ENCODE measurements around the gene MECR.
"Not testable (repeated sequence)": the region's sequence is repeated elsewhere in the genome, so short reads cannot be mapped to it uniquely, and the experiment has no call there.

Gene MECR

DNA sequence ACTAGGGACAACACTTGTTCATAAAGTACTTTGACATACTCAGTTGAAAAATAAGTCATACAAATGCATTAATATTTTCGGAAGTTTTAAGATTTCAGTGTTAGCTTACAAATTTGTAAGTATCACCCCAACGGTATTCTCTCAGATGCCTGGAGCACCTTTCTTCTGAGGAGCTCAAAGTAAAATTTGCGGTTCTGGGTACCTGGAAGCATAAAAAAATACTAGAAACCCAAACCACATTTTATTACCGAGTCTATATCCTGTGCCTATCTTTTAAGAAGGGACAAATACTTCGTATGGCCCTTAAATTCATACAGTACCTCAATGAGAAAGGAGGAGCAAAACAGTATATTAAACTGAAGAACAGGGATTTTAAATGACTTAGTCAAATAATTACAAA, 59.2 kb downstream of the MECR start:
- no peak for DNase-seq

DNA sequence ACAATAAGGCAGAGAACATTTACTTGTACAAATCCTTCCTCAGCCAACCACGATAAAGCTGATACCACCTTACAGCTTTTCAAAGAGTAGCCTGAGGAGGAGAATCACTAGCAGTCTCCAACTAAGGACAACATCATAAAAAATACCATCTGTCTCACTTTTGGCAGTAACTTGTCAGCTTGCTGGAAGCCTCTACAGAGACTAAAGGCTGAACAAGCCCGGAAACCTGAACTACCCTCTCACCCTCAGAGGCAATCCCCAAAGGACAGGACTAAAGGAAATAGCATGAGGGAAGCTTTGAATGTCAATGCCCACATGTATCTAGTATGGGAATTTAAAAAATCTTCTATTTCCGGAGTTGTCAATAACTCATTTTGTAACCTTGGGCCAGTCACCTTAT, 59.6 kb downstream of the MECR start:
- DNase-seq, result no peak

DNA sequence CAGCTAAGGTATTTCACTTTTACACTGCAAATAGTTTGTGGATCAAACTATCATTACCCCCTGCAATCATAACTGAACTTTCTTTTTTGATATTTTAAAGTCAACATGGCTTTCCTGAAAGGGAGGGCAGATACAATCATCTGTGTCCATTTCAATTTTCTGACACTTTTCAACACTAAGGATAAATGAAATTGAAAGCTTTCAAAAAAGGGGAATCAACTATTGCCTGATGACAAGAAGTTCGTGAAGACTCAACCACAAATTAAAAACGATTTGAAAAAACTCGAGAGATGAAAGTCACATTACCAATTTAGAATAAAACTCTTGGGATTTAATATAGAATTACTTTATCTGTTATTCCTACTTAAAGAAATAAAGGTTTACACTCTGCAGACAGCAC, 60.8 kb downstream of the MECR start:
- no peak for DNase-seq

DNA sequence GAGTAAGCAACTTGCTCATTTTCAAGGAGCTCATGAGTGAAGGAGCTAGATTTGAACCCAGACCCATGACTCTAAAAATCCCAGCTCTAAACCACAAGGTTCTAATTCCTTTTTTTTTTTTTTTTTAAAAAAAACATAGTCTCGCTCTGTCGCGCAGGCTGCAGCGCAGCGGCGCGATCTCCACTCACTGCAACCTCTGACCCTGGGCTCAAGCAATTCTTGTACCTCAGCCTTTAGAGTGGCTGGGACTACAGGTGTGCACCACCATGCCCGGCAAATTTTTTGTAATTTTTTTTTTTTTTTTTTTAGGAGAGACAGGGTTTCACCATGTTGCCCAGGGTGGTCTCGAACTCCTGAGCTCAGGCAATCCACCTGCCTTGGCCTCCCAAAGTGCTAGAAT, 62.8 kb downstream of the MECR start:
- no peak for DNase-seq

- no peak for DNase-seq
These were observed 64.3 kb downstream of the MECR start for GRCh38 chr1:29166291-29166878.

DNA sequence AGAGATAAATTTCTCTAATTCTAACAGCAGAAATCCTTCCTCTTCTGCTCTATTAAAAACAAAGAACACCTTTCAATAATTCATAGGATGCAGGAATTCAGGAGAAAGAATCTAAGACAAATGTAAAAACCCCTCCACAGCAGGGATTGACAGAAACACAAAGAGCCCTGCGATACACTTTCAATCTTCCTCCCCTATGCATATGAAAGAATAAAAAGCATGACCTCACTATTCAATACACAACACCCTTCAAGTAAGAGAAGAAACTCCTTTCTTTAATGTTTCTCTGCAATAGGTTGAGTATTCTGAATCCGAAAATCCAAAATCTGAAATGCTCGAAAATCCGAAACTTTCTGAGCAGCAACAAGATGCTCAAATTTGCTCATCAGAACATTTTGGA, 66.1 kb downstream of the MECR start:
- DNase-seq, result no peak

GRCh38 chr1:29162476-29163138, 68.1 kb downstream of the MECR start:
- peak in 2 of 51 donors; percentile 1 to 15 for DNase-seq

DNA sequence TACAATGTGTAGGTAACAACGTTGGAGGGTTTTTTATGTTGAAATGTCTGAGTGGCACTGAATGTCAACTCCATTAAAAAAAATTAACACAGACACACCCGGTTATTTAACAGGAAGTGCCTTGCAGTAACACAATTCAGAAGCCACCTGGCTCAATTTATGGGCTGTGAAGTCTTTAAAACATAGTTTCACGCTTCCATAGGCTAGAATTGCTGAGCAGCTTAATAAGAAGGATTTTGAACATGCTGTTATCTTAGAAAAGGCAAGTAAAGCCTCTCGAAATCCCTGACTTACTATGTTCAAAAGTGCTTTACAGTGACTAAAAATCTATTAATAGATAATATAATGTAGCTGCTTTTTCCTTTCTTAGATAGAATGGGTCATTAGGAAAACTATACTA, 68.7 kb downstream of the MECR start:
- DNase-seq, result no peak

GRCh38 chr1:29159773-29160172, 71.0 kb downstream of the MECR start:
- DNase-seq, result no peak

DNA sequence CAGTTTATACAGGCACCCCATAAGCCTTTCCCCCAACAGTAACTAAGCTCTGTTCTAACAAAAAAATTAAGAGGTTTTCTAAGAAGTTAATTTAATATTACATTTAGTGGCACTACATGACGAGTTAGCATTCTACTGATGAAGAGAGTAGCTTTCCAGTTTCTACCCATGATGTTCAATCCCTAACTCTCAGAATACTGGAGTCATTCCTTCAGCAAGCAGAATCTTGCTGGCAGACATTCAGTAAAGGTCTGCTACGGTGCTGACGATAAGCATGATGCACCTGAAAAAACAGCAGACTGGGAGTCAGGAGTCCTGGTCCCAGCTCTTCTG, 73.5 kb downstream of the MECR start:
- DNase-seq, result no peak

GRCh38 chr1:29156543-29157268, 74.0 kb downstream of the MECR start:
- no peak for DNase-seq

DNA sequence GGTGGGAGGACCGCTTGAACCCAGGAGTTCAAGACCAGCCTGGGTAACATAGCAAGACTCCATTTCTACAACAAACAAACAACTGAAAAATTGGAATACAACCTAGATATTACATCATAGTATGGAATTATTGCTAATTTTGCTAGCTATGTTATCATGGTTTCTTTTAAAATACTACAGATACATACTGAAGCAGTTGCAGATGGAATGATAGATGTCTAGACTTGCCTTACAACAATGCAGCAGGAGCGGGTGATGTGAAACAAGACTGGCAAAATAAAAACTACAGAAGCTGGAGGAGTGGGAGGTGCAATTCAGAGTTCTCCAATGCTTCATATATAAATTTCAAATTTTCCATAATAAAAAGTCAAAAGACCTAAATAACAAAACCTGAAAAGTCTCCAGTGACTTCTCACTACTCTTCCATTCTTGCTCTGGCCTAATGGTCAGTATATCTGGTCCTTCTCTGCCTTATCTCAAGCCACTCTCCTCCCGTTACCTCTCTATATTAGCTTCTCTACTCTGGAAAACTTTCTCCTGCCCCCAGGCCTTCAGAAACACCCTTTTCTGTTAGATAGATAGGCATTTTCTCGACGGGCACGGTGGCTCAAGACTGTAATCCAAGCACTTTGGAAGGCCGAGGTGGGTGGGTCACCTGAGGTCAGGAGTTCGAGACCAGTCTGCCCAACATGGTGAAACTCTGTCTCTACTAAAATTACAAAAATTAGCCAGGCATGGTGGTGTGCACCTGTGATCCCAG, 78.5 kb downstream of the MECR start:
- no peak for DNase-seq

GRCh38 chr1:29150346-29150745, 80.4 kb downstream of the MECR start:
- DNase-seq, result not testable (repeated sequence)

- no peak for DNase-seq
These were observed 81.9 kb downstream of the MECR start for GRCh38 chr1:29148656-29149491.

GRCh38 chr1:29145739-29146437, 84.8 kb downstream of the MECR start:
- DNase-seq, result no peak

DNA sequence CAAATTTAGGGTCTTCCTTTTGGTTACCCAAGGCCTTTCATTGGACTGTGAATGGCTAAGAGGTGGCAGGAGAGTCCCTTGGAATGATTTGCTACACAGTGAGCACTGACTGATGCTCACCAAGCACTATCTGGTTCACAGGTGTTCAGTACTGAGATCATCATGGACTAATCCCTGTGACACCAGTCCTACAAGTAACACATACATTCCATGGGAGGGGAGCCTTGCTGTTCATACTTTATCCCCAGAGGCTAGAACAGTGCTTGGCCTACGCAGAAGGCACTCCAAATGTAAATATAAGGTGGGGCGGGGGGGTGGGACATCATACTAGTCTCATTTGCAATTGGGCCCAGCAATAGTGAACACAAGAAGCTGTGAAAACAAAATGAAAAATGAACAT, 86.6 kb downstream of the MECR start:
- no peak for DNase-seq

- DNase-seq, result no peak
These were observed 88.0 kb downstream of the MECR start for GRCh38 chr1:29142714-29143113.
